Prostate gland (tissue), 2 donors: ENCODE measurements around the gene HPN.

ENCODE experiments used
- CTCF ChIP-seq, 4 experiments: fragments of 200-600 bp in 2 of 4; fragments of 450-650 bp in 2 of 4; sonication (generic) in 2 of 4; IDR thresholded peaks; 1 replicate in 3 of 4; 2 replicates in 1 of 4; pipeline ENCODE4 v1.5.1; 2016 to 2019; ENCODE audit warnings: antibody characterized with exemption in 4 of 4, mild to moderate bottlenecking in 2 of 4, moderate library complexity in 2 of 4
- POLR2AphosphoS5 ChIP-seq: sonication (generic); formaldehyde crosslinking; IDR thresholded peaks from one replicate; pipeline ENCODE4 v1.6.1; 2017; ENCODE audit warnings: antibody characterized with exemption

DNA sequence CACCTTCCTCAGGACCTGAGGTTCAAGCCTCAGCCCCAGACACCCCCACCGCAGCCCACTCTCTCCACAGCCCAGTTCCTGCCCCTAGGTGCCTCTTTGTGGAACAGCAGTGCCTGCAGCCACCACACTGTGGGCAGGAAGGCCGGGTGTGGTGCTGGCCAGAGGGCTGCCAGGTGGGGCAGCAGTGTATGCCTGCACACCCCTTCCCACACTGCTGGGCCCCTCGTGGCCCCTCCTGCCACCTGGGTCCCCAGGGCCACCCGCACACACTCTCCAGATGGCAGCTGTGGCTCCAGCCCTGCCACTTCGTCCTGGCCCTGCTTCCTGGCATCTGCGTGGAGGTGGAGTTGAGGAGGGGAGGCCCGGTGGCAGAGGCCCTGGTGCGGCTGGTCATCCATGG, 35.1 kb downstream of the HPN start:
- no peak for TF ChIP-seq CTCF (IDR thresholded peaks at IDR 0.05)
- no peak for TF ChIP-seq POLR2AphosphoS5
